HG03439 (cell line): ENCODE data around the gene CMYA5.

Experiments used
- ATAC-seq: cut with Tn5 transposase; IDR thresholded peaks from one replicate; pipeline ENCODE4 v1.9.1; 2021; ENCODE audit warnings: mild to moderate bottlenecking, moderate library complexity; ENCODE audit not compliant: unreplicated experiment

Gene CMYA5

GRCh38 chr5:79793304-79793703, 103.7 kb downstream of the CMYA5 start:
- ATAC-seq, result no peak

DNA sequence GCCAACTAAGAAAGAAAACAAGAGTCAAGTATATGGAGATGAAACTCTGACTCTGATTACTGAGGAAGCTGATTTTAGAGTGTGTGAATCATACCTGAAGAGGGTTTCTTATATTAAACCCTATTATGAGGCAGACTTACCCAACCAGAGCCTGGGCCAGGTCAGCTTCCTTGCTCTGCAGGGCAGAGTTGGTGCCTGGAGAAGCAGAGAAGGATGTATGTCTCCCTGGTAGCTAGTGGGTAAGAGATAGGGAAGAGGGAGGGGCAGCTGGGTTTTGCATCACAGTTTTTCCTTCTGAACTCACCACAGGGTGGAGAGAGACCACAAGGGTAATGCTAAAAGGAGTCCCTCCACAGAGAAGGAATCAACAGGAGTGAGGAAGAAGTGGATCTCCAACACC, 104.1 kb downstream of the CMYA5 start:
- ATAC-seq, result no peak

- ATAC-seq, result no peak
These were observed 104.7 kb downstream of the CMYA5 start for GRCh38 chr5:79794347-79794746.

DNA sequence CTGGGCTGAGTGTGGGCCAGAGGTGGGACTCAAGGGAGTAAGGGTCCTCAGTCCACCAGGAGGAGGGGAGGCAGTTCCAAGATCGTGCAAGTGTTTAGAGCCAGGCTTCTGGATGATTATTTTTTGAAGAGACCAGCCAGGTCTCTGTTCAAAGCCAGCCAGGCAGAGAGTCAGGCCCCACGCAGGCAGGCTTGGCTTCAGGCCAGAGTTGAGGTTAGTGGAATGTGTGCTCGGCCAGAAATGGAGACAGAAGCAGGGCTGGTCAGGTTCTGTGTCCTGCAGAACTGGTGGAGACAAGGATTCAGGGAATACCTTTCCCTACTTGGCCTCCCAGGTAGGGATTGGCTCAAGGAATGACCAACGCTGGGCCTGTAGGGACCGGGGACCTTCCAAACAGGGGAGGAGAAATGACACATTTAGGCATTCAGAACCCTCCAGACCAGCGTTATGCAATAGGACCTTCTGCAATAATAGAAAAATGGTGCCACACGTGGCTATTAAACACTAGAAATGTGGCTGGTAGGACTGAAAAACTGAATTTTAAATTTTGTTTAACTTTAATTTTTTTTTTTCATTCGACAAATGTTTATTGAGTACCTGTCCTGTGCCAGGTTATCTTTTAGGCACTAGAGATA, 106.2 kb downstream of the CMYA5 start:
- no peak for ATAC-seq

DNA sequence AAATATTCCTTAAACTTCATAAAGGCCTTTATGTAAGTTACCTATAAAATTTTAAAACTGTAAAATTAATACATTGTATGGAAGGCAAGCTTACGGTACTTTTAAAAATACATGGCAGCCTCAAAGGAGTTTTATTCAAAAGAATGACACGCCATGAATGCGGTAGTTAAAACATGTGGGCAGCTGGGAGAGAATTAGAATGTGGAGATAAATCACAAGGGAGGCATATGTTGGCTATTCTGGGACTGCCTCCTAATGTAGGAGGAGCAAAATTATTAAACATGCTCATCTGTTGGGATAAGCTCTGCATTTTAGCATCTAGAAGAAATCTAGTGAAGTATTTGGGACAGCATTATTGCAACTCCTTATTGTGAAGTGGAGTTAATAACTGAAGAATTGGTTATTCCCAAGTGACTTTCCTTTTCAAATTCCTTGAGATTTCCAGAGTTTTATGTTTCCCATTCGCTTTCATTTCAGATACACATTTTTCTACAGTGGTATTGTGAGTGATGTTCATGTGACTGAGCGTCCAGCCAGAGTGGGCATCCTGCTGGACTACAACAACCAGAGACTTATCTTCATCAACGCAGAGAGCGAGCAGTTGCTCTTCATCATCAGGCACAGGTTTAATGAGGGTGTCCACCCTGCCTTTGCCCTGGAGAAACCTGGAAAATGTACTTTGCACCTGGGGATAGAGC, 109.4 kb downstream of the CMYA5 start:
- ATAC-seq, result no peak

- ATAC-seq, result no peak
These were observed 111.6 kb downstream of the CMYA5 start for GRCh38 chr5:79800979-79801827.

GRCh38 chr5:79802406-79802805, 112.8 kb downstream of the CMYA5 start:
- no peak for ATAC-seq

DNA sequence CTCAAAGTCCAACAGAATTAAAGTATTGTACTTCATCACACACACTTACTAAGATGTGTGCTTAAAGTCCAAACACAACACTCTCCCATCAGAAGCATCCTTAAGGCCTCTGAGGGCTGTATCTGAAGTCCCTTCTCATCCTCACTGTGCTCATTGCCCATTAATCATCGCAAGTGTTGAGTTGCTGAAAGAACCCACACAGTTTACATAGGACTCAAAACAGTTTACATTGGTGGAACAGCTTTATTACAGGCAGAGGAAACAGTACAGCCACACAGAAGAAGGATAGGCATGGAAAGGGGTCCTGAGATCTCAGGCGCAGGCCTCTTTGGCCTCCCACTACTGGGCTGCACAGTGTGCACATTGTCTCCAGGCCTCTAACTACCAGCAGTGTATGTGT, 113.4 kb downstream of the CMYA5 start:
- no peak for ATAC-seq

DNA sequence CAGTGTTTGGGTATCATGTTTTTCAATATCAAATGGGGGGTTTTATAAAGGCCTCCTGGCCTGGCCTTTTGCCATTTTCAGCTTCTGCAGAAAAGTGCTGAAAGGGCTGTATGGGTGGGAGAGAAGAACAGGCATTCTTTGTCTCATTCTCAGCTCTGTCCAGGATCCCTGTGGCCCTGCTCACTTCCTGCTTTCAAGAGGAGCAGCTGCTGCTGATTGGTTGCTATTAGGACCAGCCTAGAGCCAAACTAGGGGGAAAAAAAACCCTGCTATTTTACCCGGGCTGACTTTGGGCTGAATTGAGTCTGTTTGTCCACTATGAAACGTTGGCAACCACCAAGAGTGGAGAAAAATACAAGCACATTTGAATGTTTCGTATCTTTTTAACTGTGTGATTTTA, 117.1 kb downstream of the CMYA5 start:
- no peak for ATAC-seq

DNA sequence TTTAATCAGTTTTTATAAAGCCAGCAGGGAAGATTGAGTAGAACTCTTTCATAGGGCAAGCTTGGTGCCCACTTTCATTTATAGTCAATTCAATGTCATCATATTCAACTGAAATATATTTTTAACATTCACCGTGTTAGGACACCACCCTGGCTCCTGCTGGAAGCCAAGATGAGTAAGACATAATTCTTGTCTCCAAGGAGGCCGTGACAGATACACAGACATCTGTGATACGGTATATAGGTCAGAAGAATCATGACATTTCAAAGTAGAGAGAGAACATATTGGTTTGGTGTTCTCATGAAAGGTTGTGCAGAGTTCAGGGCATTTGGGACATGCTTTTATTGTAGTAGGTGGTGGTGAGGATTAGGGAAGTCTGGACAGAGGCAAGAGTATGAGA, 120.1 kb downstream of the CMYA5 start:
- no peak for ATAC-seq

DNA sequence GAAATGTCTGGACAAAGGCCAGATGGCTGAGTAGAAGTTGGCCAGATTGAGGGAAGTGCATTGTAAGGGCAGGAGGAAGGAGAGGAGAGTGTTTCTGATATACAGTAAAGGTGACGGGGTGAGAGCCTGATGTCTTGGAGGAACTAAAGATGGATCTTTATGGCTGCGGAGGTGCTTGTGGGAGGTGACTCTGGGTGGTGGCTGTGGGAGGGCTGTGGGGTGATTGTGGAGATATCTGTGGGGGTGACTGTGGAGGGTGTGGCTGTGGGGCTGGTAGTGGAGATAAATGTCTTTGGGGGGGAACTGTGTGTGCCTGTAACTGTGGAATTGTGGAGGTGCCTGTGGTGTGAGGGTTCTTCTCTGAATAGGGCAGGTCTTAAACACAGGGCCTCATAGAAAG, 121.4 kb downstream of the CMYA5 start:
- ATAC-seq, result no peak

GRCh38 chr5:79811904-79812303, 122.3 kb downstream of the CMYA5 start:
- ATAC-seq, result no peak

DNA sequence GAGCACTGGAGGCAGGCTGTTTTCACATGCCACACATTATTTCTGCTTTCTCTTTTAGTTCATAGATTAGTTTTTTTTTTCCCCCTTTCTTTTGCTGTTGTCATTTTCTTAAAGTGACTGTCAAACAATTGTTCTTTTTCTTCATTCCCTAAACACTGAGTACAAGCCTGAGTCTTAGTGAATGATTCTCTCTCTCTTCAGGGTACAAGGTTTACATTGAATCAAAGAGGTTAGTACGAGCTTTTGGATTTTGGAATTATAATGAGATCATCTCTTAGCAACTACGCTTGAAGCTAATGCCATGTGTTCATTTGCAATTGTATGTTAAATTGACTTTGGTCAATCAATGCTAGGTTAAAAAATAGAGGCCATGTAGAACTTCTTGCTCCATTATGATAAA, 125.1 kb downstream of the CMYA5 start:
- no peak for ATAC-seq

DNA sequence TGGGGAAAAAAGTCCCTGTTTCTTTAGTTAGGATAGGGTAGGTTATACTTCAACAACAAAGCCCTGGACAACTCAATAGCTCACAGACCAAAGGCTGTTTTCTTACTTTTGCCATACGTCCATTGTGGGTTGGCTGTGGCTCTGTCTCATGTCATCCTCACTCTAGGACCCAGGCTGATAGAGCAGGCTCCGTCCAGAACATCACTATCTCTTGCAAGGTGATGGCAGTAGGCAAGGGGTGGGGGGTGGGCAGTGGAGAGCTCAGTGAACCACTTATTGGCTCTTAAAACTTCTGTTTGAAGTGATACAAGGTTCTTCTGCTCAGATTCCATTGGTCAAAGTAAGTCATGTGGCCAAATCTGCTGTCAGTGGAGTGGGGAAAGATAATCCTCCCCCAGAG, 126.4 kb downstream of the CMYA5 start:
- no peak for ATAC-seq

GRCh38 chr5:79820648-79821047, 131.0 kb downstream of the CMYA5 start:
- ATAC-seq, result no peak

- no peak for ATAC-seq
These were observed 134.8 kb downstream of the CMYA5 start for GRCh38 chr5:79824444-79824843.

DNA sequence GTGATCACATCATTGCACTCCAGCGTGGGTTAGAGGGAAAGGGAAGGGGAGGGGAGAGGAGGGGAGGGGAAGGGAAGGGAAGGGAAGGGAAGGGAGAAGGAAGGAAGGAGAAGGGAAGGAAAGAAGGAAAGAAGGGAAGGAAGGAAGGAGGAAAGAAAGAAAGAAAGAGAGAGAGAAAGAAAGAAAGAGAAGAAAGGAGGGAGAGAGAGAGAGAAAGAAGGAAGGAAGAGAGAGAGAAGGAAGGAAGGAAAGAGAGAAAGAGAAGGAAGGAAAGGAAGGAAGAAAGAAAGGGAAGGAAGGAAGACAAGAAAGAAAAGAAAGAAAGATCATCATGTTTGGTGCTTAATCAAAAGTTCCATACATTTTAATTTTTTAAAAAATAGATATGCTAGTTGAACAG, 136.2 kb downstream of the CMYA5 start:
- no peak for ATAC-seq

DNA sequence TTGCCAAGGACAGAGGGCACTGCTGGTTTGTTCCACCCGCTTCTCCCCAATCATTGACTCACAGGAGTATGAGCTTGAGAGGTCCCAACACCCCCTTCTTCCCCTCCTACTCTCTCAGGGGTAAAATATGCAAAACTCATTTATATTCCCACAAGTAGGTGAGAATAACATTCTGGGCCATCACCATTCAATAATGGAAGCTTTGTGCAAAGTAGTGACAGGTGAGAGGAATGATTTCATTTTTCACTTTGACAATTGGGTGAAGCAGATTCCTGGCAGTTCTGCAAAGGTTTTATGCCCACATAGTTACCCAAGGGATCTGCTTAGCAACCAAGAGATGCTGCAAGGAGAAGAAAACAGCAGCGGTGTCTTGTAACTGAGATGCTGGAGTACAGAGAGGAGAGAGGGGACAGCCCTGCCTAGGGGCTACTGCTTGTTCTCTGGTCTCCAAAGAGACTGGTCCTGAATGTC, 137.6 kb downstream of the CMYA5 start:
- ATAC-seq, result no peak

- no peak for ATAC-seq
These were observed 139.6 kb downstream of the CMYA5 start for GRCh38 chr5:79829260-79829659.

DNA sequence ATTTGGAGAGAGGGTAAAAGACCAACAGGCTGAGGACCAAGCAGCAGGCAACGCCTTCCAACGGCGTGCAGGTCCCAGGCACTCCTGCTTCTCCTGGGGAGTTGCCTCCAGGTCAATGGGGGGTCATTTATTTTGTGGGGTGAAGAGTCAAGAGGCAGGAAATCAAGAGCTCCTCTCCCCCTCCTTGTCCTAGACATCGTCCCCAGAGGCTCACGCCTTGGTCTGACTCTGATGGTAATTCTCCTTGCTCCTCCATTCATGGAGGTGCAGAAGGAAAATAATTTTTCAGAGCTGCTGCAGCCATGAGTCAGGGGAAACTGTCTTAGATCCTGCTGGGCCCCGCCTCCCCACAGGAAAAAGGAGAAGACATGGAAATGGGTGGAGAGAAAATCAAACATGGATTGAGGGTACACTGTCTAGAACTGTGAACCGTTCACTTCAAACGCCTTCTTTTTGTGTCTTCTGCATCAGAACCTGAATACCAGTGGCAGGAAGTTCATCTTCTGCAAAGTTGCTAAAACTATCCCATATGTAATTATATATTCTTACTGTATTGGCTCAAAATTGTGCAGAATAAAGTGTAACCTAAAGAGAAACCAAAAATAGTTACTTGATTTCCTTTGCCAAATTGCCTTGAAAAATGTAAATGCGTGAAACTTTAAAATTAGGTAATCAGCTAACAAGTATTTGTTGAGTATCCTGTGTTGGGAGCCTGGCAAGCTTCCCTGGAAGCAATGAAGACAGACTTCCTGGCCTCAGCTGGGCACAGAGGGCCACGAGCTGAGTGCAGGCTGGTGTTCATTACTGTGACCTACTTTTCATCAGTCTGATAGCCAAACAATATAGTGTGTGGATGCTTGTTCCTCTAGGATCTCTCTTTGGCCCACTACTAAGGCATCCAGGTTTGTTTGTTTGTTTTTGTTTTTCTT, 142.0 kb downstream of the CMYA5 start:
- no peak for ATAC-seq

DNA sequence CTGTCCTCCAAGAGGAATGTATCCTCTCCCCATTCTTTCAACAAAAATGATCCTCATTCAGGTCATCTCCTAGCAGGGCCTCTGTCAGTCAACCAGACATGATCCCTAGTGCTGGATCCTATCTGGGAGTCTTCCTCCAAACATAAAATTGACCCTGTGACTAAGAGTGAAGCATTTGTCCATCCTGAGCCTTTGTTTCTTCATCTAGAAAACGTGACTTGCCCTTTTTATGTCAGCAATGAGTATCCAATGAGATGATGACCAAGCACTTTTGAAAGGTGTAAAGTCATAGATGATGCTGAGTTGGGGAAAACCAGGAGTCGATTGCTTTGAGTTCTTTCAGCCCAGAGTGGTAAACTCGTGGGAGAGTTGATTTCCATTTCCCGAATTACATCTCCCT, 143.3 kb downstream of the CMYA5 start:
- ATAC-seq, result no peak
